Vagina (tissue), 2 donors: ENCODE results near the gene FRMD4A.

Source experiments
- CTCF ChIP-seq, 3 experiments: fragments of 450-650 bp in 2 of 3; fragments of 200-600 bp in 1 of 3; sonication (generic) in 1 of 3; IDR thresholded peaks; one replicate each; pipeline ENCODE4 v1.5.1; 2017 to 2019; ENCODE audit warnings: antibody characterized with exemption in 3 of 3, mild to moderate bottlenecking in 2 of 3, moderate library complexity in 2 of 3
- POLR2A ChIP-seq, 2 donors: fragments of 450-650 bp; IDR thresholded peaks; one replicate each; pipeline ENCODE4 v1.6.1; 2017; ENCODE audit warnings: antibody characterized with exemption in 2 of 2, mild to moderate bottlenecking in 2 of 2, moderate library complexity in 2 of 2
- POLR2AphosphoS5 ChIP-seq, 2 donors: sonication (generic); formaldehyde crosslinking; IDR thresholded peaks; one replicate each; pipeline ENCODE4 v1.9.0; 2017; ENCODE audit warnings: antibody characterized with exemption in 2 of 2, mild to moderate bottlenecking in 2 of 2, low read depth in 1 of 2; ENCODE audit not compliant: insufficient read depth in 1 of 2

- TF ChIP-seq POLR2AphosphoS5 (IDR thresholded peaks at IDR 0.05; ENCODE audit: insufficient read depth in 1 of 2, low read depth in 1 of 2) (no peak), POLR2A (IDR thresholded peaks at IDR 0.05) (no peak), CTCF (IDR thresholded peaks at IDR 0.05) (no peak)
Observed at GRCh38 chr10:13695588-13695987, 635.1 kb downstream of the FRMD4A start.
